Measurements from ENCODE around the gene ACSL1. TPM values are rescaled to one million over a fixed set of nuclear protein-coding genes. Genes with fewer than 3 reads are reported as not detected.

The ACSL1 gene
- total RNA-seq, 1 donor from 2014 or later: 60.3 TPM

GRCh38 chr4:184805462-184806228 lies 20.1 kb downstream of the ACSL1 start:
- Histone ChIP-seq H3K4me3 (ENCODE audit: low read depth, low read length) (no peak overlapping the region), H3K36me3 (ENCODE audit: control insufficient read depth, insufficient read depth, low read length) (peaks cover under 1% of the 10 kb centered on the region), H3K27me3 (ENCODE audit: control insufficient read depth, insufficient read depth, low read length) (no peaks in the 10 kb centered on the region)
- DNase-seq (ENCODE audit: low read depth) (peak; percentile 48), FAIRE-seq (no peak)
- TF ChIP-seq, protein P1, sequence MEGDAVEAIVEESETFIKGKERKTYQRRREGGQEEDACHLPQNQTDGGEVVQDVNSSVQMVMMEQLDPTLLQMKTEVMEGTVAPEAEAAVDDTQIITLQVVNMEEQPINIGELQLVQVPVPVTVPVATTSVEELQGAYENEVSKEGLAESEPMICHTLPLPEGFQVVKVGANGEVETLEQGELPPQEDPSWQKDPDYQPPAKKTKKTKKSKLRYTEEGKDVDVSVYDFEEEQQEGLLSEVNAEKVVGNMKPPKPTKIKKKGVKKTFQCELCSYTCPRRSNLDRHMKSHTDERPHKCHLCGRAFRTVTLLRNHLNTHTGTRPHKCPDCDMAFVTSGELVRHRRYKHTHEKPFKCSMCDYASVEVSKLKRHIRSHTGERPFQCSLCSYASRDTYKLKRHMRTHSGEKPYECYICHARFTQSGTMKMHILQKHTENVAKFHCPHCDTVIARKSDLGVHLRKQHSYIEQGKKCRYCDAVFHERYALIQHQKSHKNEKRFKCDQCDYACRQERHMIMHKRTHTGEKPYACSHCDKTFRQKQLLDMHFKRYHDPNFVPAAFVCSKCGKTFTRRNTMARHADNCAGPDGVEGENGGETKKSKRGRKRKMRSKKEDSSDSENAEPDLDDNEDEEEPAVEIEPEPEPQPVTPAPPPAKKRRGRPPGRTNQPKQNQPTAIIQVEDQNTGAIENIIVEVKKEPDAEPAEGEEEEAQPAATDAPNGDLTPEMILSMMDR (IDR thresholded peaks at IDR 0.05; ENCODE audit: insufficient read depth, low read length, severe bottlenecking): peak; percentile 8

DNA sequence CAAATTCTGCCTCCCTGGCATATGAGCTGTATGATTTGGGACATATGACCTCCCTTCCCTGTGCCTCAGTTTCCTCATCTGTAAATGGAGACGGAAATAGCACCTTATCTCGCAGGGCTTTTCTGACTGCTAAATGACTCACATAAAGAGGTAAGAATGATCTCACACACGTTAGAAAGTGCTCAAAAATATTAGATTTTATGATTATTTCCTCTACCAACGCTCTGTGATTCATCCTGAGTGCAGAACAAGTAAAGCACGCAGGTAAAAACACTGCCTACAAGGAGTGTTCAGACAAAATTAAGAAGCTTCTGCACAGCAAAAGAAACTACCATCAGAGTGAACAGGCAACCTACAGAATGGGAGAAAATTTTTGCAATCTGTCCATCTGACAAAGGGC lies 21.1 kb downstream of the ACSL1 start:
- no peaks in the 10 kb centered on the region for H3K36me3 ChIP-seq (ENCODE audit: control insufficient read depth, insufficient read depth, low read length)
- no peak overlapping the region for H3K4me3 ChIP-seq (ENCODE audit: low read depth, low read length)
- DNase-seq (ENCODE audit: low read depth) (peak; percentile 31), FAIRE-seq (no peak)
- H3K27me3 ChIP-seq (ENCODE audit: control insufficient read depth, insufficient read depth, low read length): no peaks in the 10 kb centered on the region
- TF ChIP-seq, protein P1 (IDR thresholded peaks at IDR 0.05; ENCODE audit: insufficient read depth, low read length, severe bottlenecking): no peak

DNA sequence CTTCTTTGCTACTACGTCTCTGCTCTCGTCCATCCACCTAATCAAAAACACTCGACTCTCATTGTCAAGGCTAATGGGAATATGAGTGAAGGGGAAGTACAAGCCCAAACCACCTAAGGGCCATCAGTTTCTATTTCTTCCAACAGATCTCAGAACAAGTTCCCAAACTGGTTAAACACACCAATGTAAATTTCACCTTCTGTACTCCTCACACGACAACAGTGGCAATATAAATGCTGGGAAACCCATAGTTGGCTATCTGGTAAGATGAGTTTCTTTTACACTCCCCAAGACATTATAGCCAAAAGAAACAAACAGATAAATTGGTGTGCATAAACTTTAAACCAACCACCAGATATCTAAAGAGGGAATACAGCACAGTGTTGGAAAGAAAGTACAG lies 21.9 kb downstream of the ACSL1 start:
- no peaks in the 10 kb centered on the region for H3K36me3 ChIP-seq (ENCODE audit: control insufficient read depth, insufficient read depth, low read length)
- no peak overlapping the region for H3K4me3 ChIP-seq (ENCODE audit: low read depth, low read length)
- H3K27me3 ChIP-seq (ENCODE audit: control insufficient read depth, insufficient read depth, low read length): no peaks in the 10 kb centered on the region
- DNase-seq (ENCODE audit: low read depth): no peak
- TF ChIP-seq, protein P1 (IDR thresholded peaks at IDR 0.05; ENCODE audit: insufficient read depth, low read length, severe bottlenecking): no peak
- FAIRE-seq: no peak

DNA sequence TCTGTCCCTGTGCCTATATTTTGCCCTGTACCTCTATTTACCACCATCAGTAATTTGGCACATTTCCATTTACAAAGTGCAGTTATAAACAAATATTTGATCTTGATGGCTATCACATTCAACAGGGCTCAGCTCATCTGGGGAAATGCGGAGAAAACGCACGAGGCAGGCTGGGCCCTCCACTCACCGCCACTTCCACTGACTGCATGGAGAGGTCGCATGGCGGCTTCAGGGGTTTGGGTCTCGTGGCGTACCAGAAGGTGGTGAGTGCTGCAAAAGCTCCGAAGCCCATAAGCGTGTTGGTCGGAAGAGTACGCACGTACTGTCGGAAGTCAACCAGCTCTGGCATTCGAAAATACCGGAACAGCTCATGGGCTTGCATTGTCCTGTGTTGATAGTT lies 22.6 kb downstream of the ACSL1 start:
- TF ChIP-seq, protein P1 (IDR thresholded peaks at IDR 0.05; ENCODE audit: insufficient read depth, low read length, severe bottlenecking): no peak
- FAIRE-seq: peak; percentile 23
- Histone ChIP-seq H3K36me3 (ENCODE audit: control insufficient read depth, insufficient read depth, low read length) (no peaks in the 10 kb centered on the region), H3K4me3 (ENCODE audit: low read depth, low read length) (no peak overlapping the region), H3K27me3 (ENCODE audit: control insufficient read depth, insufficient read depth, low read length) (no peaks in the 10 kb centered on the region)
- DNase-seq (ENCODE audit: low read depth): no peak

- TF ChIP-seq, protein P1 (IDR thresholded peaks at IDR 0.05; ENCODE audit: insufficient read depth, low read length, severe bottlenecking): no peak
- no peaks in the 10 kb centered on the region for H3K27me3 ChIP-seq (ENCODE audit: control insufficient read depth, insufficient read depth, low read length)
- FAIRE-seq: no peak
- H3K36me3 ChIP-seq (ENCODE audit: control insufficient read depth, insufficient read depth, low read length): no peaks in the 10 kb centered on the region
- no peak overlapping the region for H3K4me3 ChIP-seq (ENCODE audit: low read depth, low read length)
- DNase-seq (ENCODE audit: low read depth): no peak
Observed at GRCh38 chr4:184802697-184803015, 23.1 kb downstream of the ACSL1 start.
